Ishikawa (cell line): ENCODE results near the gene ADK.

Experiments
- CREB1 ChIP-seq: IDR thresholded peaks from 2 replicates; pipeline ENCODE4 v1.6.1; 2012; ENCODE audit warnings: low read depth
- EGR1 ChIP-seq: IDR thresholded peaks from 2 replicates; pipeline ENCODE4 v1.6.1; 2012
- EP300 ChIP-seq: IDR thresholded peaks from 2 replicates; pipeline ENCODE4 v1.6.1; 2012; ENCODE audit warnings: borderline replicate concordance
- FOXM1 ChIP-seq: IDR thresholded peaks from 2 replicates; pipeline ENCODE4 v1.6.1; 2012; ENCODE audit warnings: low read depth, borderline replicate concordance
- RAD21 ChIP-seq: IDR thresholded peaks from 2 replicates; pipeline ENCODE4 v1.6.1; 2012; ENCODE audit warnings: low read depth
- TAF1 ChIP-seq: IDR thresholded peaks from 2 replicates; pipeline ENCODE4 v1.6.1; 2012; ENCODE audit warnings: low read depth, mild to moderate bottlenecking
- TCF12 ChIP-seq: IDR thresholded peaks from 2 replicates; pipeline ENCODE4 v1.6.1; 2012; ENCODE audit warnings: low read depth
- YY1 ChIP-seq: IDR thresholded peaks from 2 replicates; pipeline ENCODE4 v1.6.1; 2012; ENCODE audit warnings: low read depth
- ZBTB7A ChIP-seq: IDR thresholded peaks from 2 replicates; pipeline ENCODE4 v1.6.1; 2012; ENCODE audit warnings: low read depth
- TF ChIP-seq, protein P1 (sequence below): IDR thresholded peaks from 2 replicates; pipeline ENCODE4 v1.6.1; 2012; ENCODE audit warnings: low read depth, mild to moderate bottlenecking
- TF ChIP-seq, protein P2 (sequence below): IDR thresholded peaks from 2 replicates; pipeline ENCODE4 v1.6.1; 2012

DNA sequence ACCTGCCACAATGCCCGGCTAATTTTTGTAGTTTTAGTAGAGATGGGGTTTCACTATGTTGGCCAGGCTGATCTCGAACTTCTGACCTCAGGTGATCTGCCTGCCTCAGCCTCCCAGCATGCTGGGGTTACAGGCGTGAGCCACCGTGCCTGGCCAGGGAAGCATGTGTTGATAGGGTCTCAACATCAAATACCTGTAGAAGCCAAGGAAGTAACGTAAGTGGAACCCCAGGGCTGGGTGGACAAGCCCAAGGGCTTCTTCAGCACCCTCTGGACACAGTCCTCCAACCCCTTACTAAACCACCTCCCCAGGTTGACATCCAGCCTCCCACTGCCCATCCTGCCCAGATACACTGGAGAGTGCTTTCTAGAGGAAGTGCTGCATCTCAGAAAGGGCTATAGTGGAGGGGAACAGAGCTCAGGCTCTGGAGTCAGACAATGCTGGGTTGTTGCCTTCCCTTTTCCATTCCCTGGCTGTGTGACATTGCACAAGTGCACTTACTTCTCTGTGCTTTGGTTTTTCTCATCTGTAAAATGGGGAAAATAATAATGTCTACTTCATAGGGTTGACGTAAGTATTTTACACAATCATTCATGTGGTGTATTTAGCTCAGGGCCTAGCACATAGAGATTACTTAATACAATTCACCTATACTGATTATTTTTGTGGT, 601.5 kb downstream of the ADK start:
- no peak for TF ChIP-seq TAF1
- TF ChIP-seq CREB1: no peak
- no peak for TF ChIP-seq RAD21
- TF ChIP-seq, protein P1, sequence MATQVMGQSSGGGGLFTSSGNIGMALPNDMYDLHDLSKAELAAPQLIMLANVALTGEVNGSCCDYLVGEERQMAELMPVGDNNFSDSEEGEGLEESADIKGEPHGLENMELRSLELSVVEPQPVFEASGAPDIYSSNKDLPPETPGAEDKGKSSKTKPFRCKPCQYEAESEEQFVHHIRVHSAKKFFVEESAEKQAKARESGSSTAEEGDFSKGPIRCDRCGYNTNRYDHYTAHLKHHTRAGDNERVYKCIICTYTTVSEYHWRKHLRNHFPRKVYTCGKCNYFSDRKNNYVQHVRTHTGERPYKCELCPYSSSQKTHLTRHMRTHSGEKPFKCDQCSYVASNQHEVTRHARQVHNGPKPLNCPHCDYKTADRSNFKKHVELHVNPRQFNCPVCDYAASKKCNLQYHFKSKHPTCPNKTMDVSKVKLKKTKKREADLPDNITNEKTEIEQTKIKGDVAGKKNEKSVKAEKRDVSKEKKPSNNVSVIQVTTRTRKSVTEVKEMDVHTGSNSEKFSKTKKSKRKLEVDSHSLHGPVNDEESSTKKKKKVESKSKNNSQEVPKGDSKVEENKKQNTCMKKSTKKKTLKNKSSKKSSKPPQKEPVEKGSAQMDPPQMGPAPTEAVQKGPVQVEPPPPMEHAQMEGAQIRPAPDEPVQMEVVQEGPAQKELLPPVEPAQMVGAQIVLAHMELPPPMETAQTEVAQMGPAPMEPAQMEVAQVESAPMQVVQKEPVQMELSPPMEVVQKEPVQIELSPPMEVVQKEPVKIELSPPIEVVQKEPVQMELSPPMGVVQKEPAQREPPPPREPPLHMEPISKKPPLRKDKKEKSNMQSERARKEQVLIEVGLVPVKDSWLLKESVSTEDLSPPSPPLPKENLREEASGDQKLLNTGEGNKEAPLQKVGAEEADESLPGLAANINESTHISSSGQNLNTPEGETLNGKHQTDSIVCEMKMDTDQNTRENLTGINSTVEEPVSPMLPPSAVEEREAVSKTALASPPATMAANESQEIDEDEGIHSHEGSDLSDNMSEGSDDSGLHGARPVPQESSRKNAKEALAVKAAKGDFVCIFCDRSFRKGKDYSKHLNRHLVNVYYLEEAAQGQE: no peak
- TF ChIP-seq YY1: no peak
- no peak for TF ChIP-seq EP300
- no peak for TF ChIP-seq FOXM1
- no peak for TF ChIP-seq EGR1
- TF ChIP-seq, protein P2, sequence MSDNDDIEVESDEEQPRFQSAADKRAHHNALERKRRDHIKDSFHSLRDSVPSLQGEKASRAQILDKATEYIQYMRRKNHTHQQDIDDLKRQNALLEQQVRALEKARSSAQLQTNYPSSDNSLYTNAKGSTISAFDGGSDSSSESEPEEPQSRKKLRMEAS: no peak
- no peak for TF ChIP-seq TCF12
- no peak for TF ChIP-seq ZBTB7A
